ENCODE data around the gene ASB4.

Gene ASB4

DNA sequence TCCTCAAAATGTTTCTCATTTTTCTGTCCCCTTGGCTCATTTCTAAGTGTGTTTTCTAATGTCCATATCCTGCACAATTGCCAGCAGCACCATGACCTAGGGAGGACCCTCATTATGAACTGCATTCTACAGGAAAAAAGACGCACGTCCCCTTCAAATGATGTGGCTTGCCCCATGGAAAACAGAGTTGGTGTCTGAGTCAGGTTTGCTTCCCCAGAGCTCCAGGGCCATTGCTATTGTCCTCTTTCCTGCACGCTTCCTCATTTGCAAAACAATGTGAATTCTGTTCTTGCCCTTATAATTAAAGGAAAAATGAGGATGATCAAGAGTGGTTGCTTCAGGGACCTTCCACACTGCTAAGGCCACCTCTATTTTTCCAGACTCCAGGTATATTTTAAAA lies 14.7 kb upstream of the ASB4 start:
- Mint-ChIP-seq H3K27ac (no peak overlapping the region), H3K36me3 (ENCODE audit: low read depth) (no peaks in the 10 kb centered on the region)

DNA sequence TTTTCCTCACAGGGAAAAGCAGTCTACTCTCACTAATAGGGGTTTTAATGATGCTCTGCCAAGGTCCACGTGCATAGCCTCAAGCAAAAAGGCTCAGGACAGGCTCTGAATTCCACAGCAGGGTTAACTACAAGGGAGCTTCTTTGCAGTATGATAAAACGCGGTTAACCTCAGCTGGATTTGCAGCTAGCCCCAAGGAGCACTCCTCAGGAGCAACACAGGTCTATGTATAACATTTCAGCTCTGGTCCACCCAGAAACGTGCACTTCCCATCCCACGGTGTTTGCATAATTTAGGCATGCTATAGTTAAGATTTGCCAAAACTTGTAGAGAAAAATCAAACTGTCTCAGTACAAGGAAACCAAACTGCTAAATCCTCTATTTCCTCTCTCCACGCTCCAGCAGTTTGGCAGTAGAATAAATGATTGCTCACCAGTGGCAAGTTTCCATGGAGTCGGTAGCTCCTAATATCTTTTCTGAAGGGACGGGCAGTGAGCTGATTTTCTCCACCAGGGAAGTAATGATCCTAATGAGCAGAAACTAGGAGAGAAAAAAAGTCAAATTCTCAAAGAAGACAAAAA lies 13.1 kb upstream of the ASB4 start:
- Mint-ChIP-seq H3K9me3 (no peaks in the 10 kb centered on the region), H3K4me3 (no peak overlapping the region), H3K27me3 (ENCODE audit: low read depth) (peaks cover under 1% of the 10 kb centered on the region)

More for the DNA sequence above, 14.7 kb upstream of the ASB4 start:
- H3K27me3 Mint-ChIP-seq (ENCODE audit: low read depth) = peaks cover 2% of the 10 kb centered on the region
- H3K4me3 Mint-ChIP-seq = no peak overlapping the region
- H3K4me1 Mint-ChIP-seq (ENCODE audit: low read depth) = peaks cover 5% of the 10 kb centered on the region
- H3K9me3 Mint-ChIP-seq = no peaks in the 10 kb centered on the region

DNA sequence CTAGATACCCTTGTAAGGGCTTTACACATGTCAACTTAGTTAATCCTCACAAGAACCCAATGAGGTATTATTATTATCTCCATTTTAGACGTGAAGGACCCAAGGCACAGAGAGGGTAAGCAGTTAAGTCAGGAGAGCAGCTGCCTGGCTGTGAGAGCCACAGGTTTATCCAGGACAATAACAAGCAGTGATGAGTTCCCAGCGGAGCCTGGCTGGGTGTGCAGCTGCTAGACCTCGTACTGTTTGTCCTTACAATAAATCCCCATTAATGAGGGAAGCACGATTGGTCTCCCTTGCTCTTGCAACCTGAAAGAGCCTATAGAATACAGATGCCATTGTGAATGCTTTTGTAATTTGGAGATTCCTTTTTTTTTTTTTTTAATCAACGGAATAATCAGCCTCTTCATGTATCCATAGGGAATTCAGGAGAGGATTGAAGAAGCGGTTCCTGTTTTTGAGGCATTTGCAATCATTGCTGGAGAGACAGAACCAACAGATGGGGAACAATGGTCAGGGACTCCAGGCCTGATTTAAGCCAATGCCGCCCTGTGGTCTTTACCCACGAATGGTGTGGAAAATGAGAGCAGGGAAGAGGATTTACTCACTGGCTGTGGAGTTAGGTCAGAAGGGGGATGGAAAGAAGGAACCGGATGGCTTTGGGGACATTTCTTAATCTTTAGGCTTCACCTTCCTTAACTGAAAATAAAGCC lies 12.3 kb upstream of the ASB4 start:
- H3K27me3 Mint-ChIP-seq (ENCODE audit: low read depth) = peaks cover 6% of the 10 kb centered on the region
- no peak overlapping the region for H3K27ac Mint-ChIP-seq
- peaks cover 5% of the 10 kb centered on the region for H3K4me1 Mint-ChIP-seq (ENCODE audit: low read depth)
- H3K4me3 Mint-ChIP-seq = no peak overlapping the region
- H3K9me3 Mint-ChIP-seq = no peaks in the 10 kb centered on the region
- no peaks in the 10 kb centered on the region for H3K36me3 Mint-ChIP-seq (ENCODE audit: low read depth)

More for the DNA sequence above, 13.1 kb upstream of the ASB4 start:
- no peak overlapping the region for H3K27ac Mint-ChIP-seq
- no peaks in the 10 kb centered on the region for H3K36me3 Mint-ChIP-seq (ENCODE audit: low read depth)
- H3K4me1 Mint-ChIP-seq (ENCODE audit: low read depth) = peaks cover 5% of the 10 kb centered on the region

DNA sequence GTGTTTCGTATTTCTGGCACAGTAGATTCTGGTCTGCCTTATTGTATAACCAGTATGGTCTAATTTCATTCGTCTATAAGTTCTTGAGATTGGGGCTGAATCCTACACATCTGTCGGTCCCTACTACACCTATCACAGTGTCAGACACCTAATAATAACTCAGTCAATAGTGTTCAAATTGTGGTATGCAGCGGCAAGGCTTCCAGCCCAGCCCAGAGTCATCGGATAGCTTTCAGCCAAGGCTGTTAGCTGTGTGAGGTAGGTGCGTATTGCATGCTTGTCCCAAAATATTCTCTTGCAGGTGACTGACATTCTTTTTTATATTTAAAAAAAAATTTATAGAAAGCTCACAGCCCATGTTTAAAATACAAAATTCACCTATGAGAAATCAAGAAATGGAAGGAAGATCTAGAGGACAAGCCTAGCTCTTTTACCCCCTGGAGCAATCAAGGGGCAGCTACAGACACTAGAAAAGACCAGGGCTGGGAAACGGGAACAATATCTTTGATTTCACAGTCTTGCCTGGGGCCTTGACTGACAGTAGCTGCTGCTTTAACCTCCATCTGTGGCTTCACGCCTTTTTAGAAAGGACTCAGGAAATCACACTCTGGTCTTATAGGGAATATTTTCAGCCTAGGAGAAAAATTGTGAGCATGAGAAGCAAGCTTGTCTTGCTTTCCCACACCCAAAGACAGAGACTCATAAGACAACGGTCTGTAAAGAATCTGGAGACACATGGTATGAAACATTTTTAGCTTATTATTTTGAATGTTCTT lies 9.5 kb upstream of the ASB4 start:
- H3K27me3 Mint-ChIP-seq (ENCODE audit: low read depth) = peaks cover 6% of the 10 kb centered on the region
- H3K9me3 Mint-ChIP-seq = no peaks in the 10 kb centered on the region
- no peak overlapping the region for H3K27ac Mint-ChIP-seq
- H3K4me3 Mint-ChIP-seq = no peak overlapping the region
- no peaks in the 10 kb centered on the region for H3K36me3 Mint-ChIP-seq (ENCODE audit: low read depth)
- H3K4me1 Mint-ChIP-seq (ENCODE audit: low read depth) = no peaks in the 10 kb centered on the region

DNA sequence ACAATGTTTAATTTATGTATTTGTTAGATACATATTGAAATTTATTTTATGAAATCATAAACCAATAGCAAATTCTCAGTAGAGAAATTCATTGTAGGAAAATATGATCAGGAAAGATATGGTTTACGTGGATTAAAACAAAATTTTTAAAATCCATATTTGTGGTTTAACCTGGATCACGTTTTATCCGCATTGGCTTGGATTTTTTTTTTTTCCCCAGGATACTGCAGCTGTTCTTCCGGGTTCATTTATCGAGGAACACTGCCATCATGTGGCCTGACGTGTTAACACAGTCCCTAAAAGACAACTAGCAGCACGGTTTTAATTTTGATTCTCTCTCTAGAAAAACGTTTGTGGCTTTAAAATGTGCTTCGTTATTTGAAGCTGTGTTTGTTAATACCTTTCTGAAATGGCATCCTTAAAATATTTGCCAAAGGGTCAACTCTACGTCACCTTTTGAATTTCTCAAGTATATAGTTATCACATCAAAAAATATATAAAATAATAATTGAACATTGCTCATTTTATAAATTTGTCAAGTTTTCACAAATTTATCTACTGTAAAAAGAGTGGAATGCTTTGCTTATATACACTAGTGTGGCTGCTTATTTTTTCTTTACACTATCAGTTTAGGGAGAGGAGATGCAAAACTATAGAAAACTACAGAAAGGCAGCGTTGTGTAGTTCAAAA lies 8.7 kb upstream of the ASB4 start:
- no peak overlapping the region for H3K27ac Mint-ChIP-seq
- peaks cover 6% of the 10 kb centered on the region for H3K27me3 Mint-ChIP-seq (ENCODE audit: low read depth)
- H3K9me3 Mint-ChIP-seq = no peaks in the 10 kb centered on the region
- no peaks in the 10 kb centered on the region for H3K4me1 Mint-ChIP-seq (ENCODE audit: low read depth)
- no peak overlapping the region for H3K4me3 Mint-ChIP-seq
- H3K36me3 Mint-ChIP-seq (ENCODE audit: low read depth) = no peaks in the 10 kb centered on the region

DNA sequence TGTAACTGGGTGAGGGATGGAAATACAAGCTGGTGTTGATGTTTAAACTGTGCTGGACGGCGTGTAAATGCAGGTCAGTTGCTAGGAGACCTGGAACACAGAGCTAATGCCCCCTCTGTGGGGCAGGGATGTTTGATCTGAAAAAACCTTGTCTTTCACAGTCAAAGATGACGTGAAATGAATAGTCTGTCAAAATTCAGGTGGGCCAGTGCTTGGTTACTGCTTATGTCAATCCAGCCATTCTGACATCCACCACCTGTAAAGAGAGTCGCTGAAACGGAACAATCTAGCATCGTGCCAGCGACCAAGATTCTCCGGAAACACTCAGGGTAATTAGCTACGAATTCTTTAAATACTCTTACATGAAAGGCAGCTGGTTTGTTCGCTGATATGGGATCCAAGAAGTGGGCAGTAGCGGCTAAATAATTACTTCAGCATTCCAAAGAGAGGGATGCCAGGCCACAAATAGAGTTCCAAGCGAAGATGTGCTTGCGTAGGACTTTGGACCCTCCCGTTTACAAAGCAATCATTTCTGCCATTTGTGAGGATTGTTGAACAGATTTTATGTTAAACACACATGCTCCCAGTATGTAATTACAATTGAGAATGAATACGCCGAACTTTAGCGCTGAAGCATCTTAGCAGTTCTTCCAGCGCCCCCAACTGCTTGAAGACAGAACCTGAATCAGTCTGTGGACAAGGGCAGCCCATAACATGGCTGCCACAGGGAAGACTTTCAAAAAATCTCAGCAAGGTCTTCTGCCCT lies 7.3 kb upstream of the ASB4 start:
- Mint-ChIP-seq H3K9me3 (no peaks in the 10 kb centered on the region), H3K27me3 (ENCODE audit: low read depth) (peaks cover 6% of the 10 kb centered on the region), H3K4me3 (no peak overlapping the region), H3K36me3 (ENCODE audit: low read depth) (no peaks in the 10 kb centered on the region), H3K27ac (no peak overlapping the region), H3K4me1 (ENCODE audit: low read depth) (no peaks in the 10 kb centered on the region)

DNA sequence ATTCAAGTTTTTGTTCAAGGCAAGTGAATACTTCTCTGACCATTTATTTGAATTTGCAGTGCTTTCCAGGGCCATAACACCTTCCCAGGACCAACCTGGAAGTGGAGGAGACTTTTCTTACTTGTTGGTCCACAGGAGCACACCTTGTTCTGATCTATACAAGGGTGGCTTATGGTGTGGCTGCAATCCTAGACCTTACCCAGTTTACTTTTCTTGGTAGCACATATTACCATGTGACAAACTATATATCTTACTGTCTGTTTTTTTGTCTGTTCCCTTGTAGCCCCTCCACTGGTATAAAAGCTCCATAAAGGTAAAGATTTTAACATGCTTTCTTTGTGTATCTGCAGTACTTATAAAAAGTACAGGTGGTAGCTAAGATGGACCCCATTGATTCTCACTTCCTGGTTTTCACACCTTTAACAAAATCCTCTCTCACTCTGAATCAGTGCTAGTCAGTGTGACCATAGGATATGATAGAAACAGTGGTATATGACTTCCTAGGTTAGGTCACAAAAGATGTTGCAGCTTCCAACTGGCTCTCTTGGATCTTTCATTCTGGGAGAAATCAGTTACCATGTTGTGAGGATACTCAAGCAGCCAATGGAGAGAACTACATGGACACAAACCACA lies 5.6 kb upstream of the ASB4 start:
- Mint-ChIP-seq H3K4me3 (no peak overlapping the region), H3K27me3 (ENCODE audit: low read depth) (peaks cover 6% of the 10 kb centered on the region), H3K9me3 (no peaks in the 10 kb centered on the region), H3K27ac (no peak overlapping the region), H3K4me1 (ENCODE audit: low read depth) (no peaks in the 10 kb centered on the region), H3K36me3 (ENCODE audit: low read depth) (no peaks in the 10 kb centered on the region)

GRCh38 chr7:95481271-95482165 lies 4.2 kb upstream of the ASB4 start:
- Mint-ChIP-seq H3K36me3 (ENCODE audit: low read depth) (no peaks in the 10 kb centered on the region), H3K27me3 (ENCODE audit: low read depth) (peaks cover 16% of the 10 kb centered on the region), H3K4me1 (ENCODE audit: low read depth) (no peaks in the 10 kb centered on the region), H3K9me3 (no peaks in the 10 kb centered on the region), H3K4me3 (no peak overlapping the region), H3K27ac (no peak overlapping the region)

DNA sequence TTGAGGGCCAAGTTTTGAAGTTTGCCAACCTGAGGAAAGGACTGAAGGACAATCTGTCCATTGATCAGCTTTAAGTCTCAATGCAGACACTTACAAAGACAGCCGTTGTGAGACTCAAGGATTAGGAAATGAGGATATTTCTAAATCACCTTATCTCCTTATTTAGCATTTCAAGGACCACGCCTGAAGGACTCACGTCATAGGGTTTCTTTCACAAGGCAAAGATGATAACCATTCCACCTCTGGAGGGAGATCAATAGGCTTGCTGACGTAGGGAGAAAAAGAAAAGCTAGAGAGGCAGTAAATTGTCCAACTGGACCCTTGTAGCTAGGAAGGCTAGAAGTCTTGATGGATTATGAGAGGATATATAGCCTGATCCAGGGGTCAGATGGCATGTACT lies 3.3 kb upstream of the ASB4 start:
- H3K27me3 Mint-ChIP-seq (ENCODE audit: low read depth) = peaks cover 16% of the 10 kb centered on the region
- no peak overlapping the region for H3K27ac Mint-ChIP-seq
- H3K9me3 Mint-ChIP-seq = no peaks in the 10 kb centered on the region
- H3K4me1 Mint-ChIP-seq (ENCODE audit: low read depth) = no peaks in the 10 kb centered on the region
- H3K36me3 Mint-ChIP-seq (ENCODE audit: low read depth) = no peaks in the 10 kb centered on the region
- H3K4me3 Mint-ChIP-seq = no peak overlapping the region

DNA sequence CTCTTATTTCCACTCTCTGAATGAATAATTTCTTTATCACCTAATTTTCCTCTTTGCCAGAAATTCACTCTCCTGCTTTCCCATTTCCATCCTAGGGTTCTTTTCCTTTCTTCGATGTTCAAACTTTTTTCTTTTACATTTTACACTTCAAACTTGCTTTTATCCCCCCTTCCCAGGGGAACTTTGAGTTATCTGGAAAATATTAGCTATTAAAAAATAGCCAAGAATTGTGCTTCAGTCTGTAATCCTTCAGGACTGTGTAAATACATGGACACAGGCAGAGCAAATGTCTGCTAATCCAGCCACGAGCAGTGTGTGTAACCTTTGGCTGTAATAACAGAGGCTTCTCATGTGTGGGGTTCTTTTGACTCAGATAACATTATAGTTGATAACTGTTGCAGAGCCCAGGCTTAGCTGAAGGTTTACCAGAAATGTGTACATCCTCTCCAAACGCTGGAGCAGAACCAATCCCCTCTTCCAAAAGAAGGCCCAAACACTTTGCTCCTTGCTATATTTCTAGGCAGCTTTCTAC lies 4.6 kb downstream of the ASB4 start:
- no peak overlapping the region for H3K27ac Mint-ChIP-seq
- H3K4me3 Mint-ChIP-seq = no peak overlapping the region
- peaks cover 25% of the 10 kb centered on the region for H3K27me3 Mint-ChIP-seq (ENCODE audit: low read depth)
- H3K9me3 Mint-ChIP-seq = no peaks in the 10 kb centered on the region
- H3K36me3 Mint-ChIP-seq (ENCODE audit: low read depth) = no peaks in the 10 kb centered on the region
- H3K4me1 Mint-ChIP-seq (ENCODE audit: low read depth) = no peaks in the 10 kb centered on the region

DNA sequence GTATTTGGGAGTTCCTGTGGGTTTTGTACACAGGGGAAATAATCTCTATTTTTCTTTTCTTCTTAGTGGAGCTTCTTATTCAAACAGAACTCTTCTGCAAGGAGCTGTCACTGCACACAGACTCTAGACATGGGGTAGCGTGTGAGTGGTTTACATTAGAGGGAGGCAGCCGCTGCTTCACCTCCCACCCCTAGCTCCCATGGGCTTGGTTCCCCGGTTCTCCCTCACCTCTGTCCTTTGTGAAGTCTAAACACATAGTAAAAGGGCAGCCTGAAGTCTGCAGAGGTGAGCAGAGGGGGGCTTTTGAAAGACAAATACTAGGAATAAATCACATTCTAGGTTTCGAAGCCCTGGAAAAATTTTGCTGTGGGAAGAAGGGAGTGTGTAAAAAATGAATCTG lies 5.5 kb downstream of the ASB4 start:
- Mint-ChIP-seq H3K27ac (no peak overlapping the region), H3K27me3 (ENCODE audit: low read depth) (peaks cover 19% of the 10 kb centered on the region), H3K36me3 (ENCODE audit: low read depth) (no peaks in the 10 kb centered on the region), H3K9me3 (no peaks in the 10 kb centered on the region), H3K4me3 (no peak overlapping the region), H3K4me1 (ENCODE audit: low read depth) (no peaks in the 10 kb centered on the region)

DNA sequence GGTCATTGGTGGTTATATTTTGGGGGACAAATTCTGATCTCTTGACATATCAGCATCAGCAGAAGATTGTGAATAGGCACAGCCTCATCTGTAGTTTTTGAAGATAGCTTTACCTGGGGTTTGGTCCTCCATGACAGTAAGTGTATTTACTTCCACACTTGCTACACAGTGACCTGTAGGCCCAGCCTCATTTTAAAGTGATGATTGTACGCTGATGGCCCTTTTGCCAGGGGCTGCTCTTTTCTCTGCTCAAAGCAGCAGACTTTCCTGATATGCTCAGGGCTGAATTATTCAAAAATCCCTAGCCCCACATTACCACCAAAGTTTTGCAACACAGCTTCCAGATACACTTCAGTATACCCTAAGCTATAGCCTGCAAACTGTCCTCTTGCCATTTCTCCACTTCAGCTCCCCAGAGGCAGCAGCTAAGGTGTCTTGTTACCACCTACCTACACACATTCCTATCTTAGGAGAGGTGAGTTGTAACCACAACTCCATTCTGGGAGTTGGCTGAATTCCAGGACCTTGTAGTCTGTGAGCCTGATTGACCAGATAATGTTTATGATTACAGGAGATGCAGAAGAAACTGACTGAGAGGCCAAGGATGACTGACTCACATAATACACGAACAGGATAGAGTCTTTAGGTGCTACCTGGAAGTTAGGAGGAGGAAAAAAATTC lies 6.0 kb downstream of the ASB4 start:
- no peak overlapping the region for H3K4me3 Mint-ChIP-seq
- no peaks in the 10 kb centered on the region for H3K4me1 Mint-ChIP-seq (ENCODE audit: low read depth)
- peaks cover 17% of the 10 kb centered on the region for H3K27me3 Mint-ChIP-seq (ENCODE audit: low read depth)
- H3K36me3 Mint-ChIP-seq (ENCODE audit: low read depth) = no peaks in the 10 kb centered on the region
- H3K9me3 Mint-ChIP-seq = no peaks in the 10 kb centered on the region
- no peak overlapping the region for H3K27ac Mint-ChIP-seq

All from T-helper 1 cell treated with Interleukin-12 subunit alpha and Interleukin-12 subunit beta and Interleukin-4 antibody, amounts not matched to agents 30 μg/mL and 1 μg/mL, for 36 hours (primary cell).